GM12878 (cell line): ENCODE data around the gene ZSWIM3.

Experiments used
- CHD2 ChIP-seq: IDR thresholded peaks from 2 replicates; pipeline ENCODE4 v1.6.1; 2011; ENCODE audit warnings: low read depth, low read length, improper control_type of control experiment, borderline replicate concordance
- EP300 ChIP-seq, 2 experiments: fragments of 150-350 bp in 1 of 2; IDR thresholded peaks; 2 replicates each; pipeline ENCODE4 v1.6.1; 2011 to 2012; ENCODE audit warnings: low read depth in 2 of 2, low read length in 2 of 2, borderline replicate concordance in 1 of 2, improper control_type of control experiment in 1 of 2, inconsistent platforms in 1 of 2; ENCODE audit not compliant: control insufficient read depth in 1 of 2
- ETV6 ChIP-seq, 2 experiments: fragments of 450-650 bp in 1 of 2; IDR thresholded peaks in 1 of 2; conservative IDR thresholded peaks in 1 of 2; 2 replicates each; pipeline ENCODE4 v1.6.1; 2014; ENCODE audit warnings: antibody characterized with exemption in 1 of 2, borderline replicate concordance in 1 of 2, low read depth in 1 of 2, mild to moderate bottlenecking in 1 of 2, moderate library complexity in 1 of 2
- EZH2 ChIP-seq: IDR thresholded peaks from 2 replicates; pipeline ENCODE4 v1.6.1; 2012; ENCODE audit warnings: low read depth, mild to moderate bottlenecking, control low read depth, inconsistent platforms, low read length, borderline replicate concordance; ENCODE audit not compliant: control insufficient read depth
- HDAC6 ChIP-seq: fragments of 200-600 bp; sonication (generic); IDR thresholded peaks from one replicate; pipeline ENCODE4 v1.8.0; 2017; ENCODE audit warnings: antibody characterized with exemption; ENCODE audit not compliant: unreplicated experiment
- JUND ChIP-seq: IDR thresholded peaks from 2 replicates; pipeline ENCODE4 v1.6.1; 2012; ENCODE audit warnings: low read depth, mild to moderate bottlenecking, low read length, improper control_type of control experiment, moderate library complexity
- NR2F1 ChIP-seq: fragments of 450-650 bp; conservative IDR thresholded peaks from 2 replicates; pipeline ENCODE4 v1.6.1; 2017; ENCODE audit warnings: mild to moderate bottlenecking
- RAD51 ChIP-seq: fragments of 450-650 bp; IDR thresholded peaks from 2 replicates; pipeline ENCODE4 v1.6.1; 2016; ENCODE audit warnings: moderate library complexity, mild to moderate bottlenecking, inconsistent platforms
- SPI1 ChIP-seq: IDR thresholded peaks from 2 replicates; pipeline ENCODE4 v1.6.1; 2011; ENCODE audit warnings: low read depth, mild to moderate bottlenecking, low read length, moderate library complexity, borderline replicate concordance; ENCODE audit not compliant: insufficient read depth
- TF ChIP-seq, protein P1 (sequence below), 3 experiments: IDR thresholded peaks in 2 of 3; conservative IDR thresholded peaks in 1 of 3; 2 replicates each; pipeline ENCODE4 v1.5.1; 2011; ENCODE audit warnings: low read depth in 3 of 3, low read length in 3 of 3, mild to moderate bottlenecking in 3 of 3, control low read depth in 2 of 3, moderate library complexity in 2 of 3, inconsistent platforms in 1 of 3, mixed read lengths in 1 of 3; ENCODE audit not compliant: control insufficient read depth in 2 of 3, insufficient read depth in 1 of 3; ENCODE audit errors: extremely low read depth in 1 of 3
- TF ChIP-seq, protein P2 (sequence below): IDR thresholded peaks from 2 replicates; pipeline ENCODE4 v1.6.1; 2012; ENCODE audit warnings: low read depth, low read length, improper control_type of control experiment
- TF ChIP-seq, protein P3 (sequence below): IDR thresholded peaks from 2 replicates; pipeline ENCODE4 v1.6.1; 2012; ENCODE audit warnings: low read depth, low read length, improper control_type of control experiment

DNA sequence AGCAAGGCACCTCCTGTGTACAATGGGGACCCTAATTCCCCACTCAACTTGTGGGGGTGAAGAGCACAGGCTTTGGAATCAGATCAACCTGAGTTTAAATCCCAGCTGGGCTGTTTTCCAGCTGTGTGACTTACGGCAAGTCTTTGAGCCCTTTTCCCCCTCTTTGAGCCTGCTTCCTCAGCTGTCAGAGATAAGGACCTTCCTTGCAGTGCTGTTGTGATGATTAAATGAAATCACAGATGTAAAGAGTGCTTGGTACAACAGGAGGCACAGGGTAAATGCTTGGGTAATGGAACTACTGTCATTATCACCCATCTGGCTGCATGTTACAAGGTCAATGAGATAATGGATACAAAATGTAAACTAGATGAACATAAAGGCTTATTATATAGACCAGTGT is 20.6 kb upstream of the ZSWIM3 start:
- TF ChIP-seq JUND (no peak), EZH2 (no peak), SPI1 (no peak), HDAC6 (no peak), RAD51 (no peak), NR2F1 (no peak), EP300 (IDR thresholded peaks at IDR 0.05; ENCODE audit: borderline replicate concordance in 1 of 2, control insufficient read depth in 1 of 2, low read depth in 2 of 2, low read length in 2 of 2) (no peak), ETV6 (conservative IDR thresholded peaks at IDR 0.05 in 1 of 2, IDR thresholded peaks at IDR 0.05 in 1 of 2; ENCODE audit: borderline replicate concordance in 1 of 2, low read depth in 1 of 2) (no peak), CHD2 (no peak)
- TF ChIP-seq, protein P1, sequence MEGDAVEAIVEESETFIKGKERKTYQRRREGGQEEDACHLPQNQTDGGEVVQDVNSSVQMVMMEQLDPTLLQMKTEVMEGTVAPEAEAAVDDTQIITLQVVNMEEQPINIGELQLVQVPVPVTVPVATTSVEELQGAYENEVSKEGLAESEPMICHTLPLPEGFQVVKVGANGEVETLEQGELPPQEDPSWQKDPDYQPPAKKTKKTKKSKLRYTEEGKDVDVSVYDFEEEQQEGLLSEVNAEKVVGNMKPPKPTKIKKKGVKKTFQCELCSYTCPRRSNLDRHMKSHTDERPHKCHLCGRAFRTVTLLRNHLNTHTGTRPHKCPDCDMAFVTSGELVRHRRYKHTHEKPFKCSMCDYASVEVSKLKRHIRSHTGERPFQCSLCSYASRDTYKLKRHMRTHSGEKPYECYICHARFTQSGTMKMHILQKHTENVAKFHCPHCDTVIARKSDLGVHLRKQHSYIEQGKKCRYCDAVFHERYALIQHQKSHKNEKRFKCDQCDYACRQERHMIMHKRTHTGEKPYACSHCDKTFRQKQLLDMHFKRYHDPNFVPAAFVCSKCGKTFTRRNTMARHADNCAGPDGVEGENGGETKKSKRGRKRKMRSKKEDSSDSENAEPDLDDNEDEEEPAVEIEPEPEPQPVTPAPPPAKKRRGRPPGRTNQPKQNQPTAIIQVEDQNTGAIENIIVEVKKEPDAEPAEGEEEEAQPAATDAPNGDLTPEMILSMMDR (IDR thresholded peaks at IDR 0.05 in 2 of 3, conservative IDR thresholded peaks at IDR 0.05 in 1 of 3; ENCODE audit: control insufficient read depth in 2 of 3, extremely low read depth in 1 of 3, insufficient read depth in 1 of 3, low read depth in 3 of 3, low read length in 3 of 3) = no peak
- TF ChIP-seq, protein P2, sequence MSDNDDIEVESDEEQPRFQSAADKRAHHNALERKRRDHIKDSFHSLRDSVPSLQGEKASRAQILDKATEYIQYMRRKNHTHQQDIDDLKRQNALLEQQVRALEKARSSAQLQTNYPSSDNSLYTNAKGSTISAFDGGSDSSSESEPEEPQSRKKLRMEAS = no peak
- TF ChIP-seq, protein P3, sequence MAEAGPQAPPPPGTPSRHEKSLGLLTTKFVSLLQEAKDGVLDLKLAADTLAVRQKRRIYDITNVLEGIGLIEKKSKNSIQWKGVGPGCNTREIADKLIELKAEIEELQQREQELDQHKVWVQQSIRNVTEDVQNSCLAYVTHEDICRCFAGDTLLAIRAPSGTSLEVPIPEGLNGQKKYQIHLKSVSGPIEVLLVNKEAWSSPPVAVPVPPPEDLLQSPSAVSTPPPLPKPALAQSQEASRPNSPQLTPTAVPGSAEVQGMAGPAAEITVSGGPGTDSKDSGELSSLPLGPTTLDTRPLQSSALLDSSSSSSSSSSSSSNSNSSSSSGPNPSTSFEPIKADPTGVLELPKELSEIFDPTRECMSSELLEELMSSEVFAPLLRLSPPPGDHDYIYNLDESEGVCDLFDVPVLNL = no peak
